Measurements from ENCODE around the gene TUFT1.

DNA sequence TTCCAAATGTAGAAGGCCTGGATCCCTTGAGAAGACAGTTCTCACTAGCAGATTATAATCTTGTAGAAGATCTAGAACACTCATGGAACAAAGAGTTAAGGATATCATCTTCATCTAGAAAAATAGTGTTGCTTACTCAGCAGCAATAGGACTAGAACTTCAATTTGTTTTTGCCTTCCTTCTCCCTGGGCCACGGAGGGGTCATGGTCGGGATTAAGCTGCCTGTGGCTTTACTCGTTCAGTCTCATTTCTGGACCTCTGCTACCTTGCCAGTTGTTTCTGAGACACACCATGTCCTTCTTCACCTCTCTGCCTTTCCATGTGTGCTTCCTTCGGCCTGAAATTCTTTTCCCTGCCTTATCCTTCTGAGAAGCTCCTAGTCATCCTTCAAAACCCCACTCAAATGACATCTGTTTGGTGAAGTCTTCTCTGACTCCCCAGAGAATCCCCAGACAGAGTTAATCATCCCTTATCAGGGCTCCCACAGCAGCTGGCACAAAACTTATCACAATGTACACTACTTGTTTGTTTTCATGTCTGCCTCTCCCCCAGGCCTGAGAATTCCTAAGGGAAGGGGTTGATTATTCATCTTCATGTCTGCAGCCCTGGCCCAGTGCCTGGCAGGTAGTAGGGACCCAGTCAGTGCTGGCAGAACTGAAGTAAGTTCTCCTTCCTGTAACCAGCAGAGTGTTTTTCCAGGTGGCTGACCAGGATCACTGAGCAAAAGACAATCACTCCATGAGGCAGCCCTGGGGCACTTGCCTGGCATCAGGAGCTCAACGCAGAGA, 56.3 kb downstream of the TUFT1 start:
- no peak for TF ChIP-seq ZNF3 (CRISPR knock-in tag; IDR thresholded peaks at IDR 0.05)
- no peak for TF ChIP-seq EZH2 (IDR thresholded peaks at IDR 0.05; ENCODE audit: borderline replicate concordance, low read depth, low read length)
- no peak for TF ChIP-seq ZBED1 (IDR thresholded peaks at IDR 0.05)
- TF ChIP-seq, protein P1, sequence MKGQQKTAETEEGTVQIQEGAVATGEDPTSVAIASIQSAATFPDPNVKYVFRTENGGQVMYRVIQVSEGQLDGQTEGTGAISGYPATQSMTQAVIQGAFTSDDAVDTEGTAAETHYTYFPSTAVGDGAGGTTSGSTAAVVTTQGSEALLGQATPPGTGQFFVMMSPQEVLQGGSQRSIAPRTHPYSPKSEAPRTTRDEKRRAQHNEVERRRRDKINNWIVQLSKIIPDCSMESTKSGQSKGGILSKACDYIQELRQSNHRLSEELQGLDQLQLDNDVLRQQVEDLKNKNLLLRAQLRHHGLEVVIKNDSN (CRISPR knock-in tag; IDR thresholded peaks at IDR 0.05): no peak
- no peak for TF ChIP-seq ZNF23 (CRISPR knock-in tag; IDR thresholded peaks at IDR 0.05)
- TF ChIP-seq NR2C2 (CRISPR knock-in tag; IDR thresholded peaks at IDR 0.05): no peak
- no peak for TF ChIP-seq NR2C2 (tag; IDR thresholded peaks at IDR 0.05)
- no peak for TF ChIP-seq TCF7L2 (IDR thresholded peaks at IDR 0.05; ENCODE audit: low read depth, low read length)
- TF ChIP-seq ZNF274 (IDR thresholded peaks at IDR 0.05; ENCODE audit: borderline replicate concordance, low read depth, low read length): peak; percentile 53; the same call in 1 of the 2 replicates
- no peak for TF ChIP-seq SRSF9 (IDR thresholded peaks at IDR 0.05; ENCODE audit: borderline replicate concordance, low read depth, low read length)
- no peak for TF ChIP-seq PRPF4 (IDR thresholded peaks at IDR 0.05; ENCODE audit: insufficient read depth, low read depth, low read length, poor library complexity, severe bottlenecking)
- TF ChIP-seq ZC3H8 (IDR thresholded peaks at IDR 0.05): no peak
- TF ChIP-seq, protein P2, sequence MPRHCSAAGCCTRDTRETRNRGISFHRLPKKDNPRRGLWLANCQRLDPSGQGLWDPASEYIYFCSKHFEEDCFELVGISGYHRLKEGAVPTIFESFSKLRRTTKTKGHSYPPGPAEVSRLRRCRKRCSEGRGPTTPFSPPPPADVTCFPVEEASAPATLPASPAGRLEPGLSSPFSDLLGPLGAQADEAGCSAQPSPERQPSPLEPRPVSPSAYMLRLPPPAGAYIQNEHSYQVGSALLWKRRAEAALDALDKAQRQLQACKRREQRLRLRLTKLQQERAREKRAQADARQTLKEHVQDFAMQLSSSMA (CRISPR knock-in tag; IDR thresholded peaks at IDR 0.05): no peak

Data from K562 (cell line).